ENCODE results near the gene RFNG. TPM values are rescaled to one million over a fixed set of nuclear protein-coding genes. Genes with fewer than 3 reads are reported as not detected.

RFNG gene
- total and polyA plus RNA-seq, 2 of the 13 experiments (the other 11 are each of a cell fraction or from before 2014, with no cell fraction given), result 61.4 to 64.0 TPM

DNA sequence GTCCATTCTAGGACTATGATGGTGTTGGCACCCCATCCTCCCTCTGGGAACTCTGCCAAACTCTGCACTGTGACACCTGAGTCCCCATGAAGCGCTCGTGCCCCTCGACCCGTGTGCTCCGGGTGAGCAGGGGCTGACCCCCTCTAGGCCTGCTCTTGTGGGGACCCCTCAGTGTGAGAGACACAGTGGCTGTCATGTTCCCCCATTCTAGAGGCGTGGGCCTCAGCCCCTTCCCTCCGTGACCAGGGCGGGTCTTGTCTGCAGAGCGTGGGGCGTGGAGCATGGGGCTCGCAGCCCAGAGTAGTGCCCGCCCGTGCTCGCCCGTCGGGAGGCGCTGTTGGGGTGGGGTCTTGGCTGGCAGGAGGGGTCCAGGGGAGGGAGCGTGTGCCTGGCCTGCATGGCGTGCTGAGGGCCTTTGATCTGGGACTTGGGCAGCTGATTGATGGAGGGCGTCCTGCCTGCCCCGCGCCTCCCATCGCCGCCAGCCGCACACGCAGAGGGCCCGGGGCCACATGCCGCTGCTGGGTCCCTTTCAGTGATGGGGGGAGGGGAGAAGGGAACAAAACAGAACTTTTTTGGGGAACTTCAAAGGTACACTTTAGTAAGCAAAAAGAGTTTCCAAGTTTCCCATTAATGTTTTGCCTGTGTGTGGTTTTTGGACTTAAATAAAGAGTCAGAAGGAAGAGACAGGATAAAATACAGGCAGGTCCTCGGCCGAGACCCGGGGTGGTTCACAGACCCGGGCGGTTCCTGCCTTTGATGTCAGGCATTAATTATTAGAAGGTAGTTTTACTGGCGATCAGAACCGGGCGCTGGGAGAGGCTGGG is 51.4 kb downstream of the RFNG start (continued):
- TF ChIP-seq, protein P1, sequence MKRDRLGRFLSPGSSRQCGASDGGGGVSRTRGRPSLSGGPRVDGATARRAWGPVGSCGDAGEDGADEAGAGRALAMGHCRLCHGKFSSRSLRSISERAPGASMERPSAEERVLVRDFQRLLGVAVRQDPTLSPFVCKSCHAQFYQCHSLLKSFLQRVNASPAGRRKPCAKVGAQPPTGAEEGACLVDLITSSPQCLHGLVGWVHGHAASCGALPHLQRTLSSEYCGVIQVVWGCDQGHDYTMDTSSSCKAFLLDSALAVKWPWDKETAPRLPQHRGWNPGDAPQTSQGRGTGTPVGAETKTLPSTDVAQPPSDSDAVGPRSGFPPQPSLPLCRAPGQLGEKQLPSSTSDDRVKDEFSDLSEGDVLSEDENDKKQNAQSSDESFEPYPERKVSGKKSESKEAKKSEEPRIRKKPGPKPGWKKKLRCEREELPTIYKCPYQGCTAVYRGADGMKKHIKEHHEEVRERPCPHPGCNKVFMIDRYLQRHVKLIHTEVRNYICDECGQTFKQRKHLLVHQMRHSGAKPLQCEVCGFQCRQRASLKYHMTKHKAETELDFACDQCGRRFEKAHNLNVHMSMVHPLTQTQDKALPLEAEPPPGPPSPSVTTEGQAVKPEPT (CRISPR knock-in tag; IDR thresholded peaks at IDR 0.05; ENCODE audit: low read depth), result peak; percentile 89; the same call in 1 of the 2 replicates
- TF ChIP-seq ZNF841 (CRISPR knock-in tag; IDR thresholded peaks at IDR 0.05; ENCODE audit: borderline replicate concordance) (peak; percentile 12; the same call in 1 of the 2 replicates), SNAPC5 (CRISPR knock-in tag; IDR thresholded peaks at IDR 0.05; ENCODE audit: borderline replicate concordance) (no peak; the same call in 1 of the 2 replicates), BHLHE40 (IDR thresholded peaks at IDR 0.05; ENCODE audit: low read length) (peak; percentile 84), GTF2F1 (IDR thresholded peaks at IDR 0.05; ENCODE audit: low read length) (no peak), KDM5B (CRISPR knock-in tag; IDR thresholded peaks at IDR 0.05; ENCODE audit: borderline replicate concordance) (peak; percentile 8; the same call in 1 of the 2 replicates), MAZ (IDR thresholded peaks at IDR 0.05; ENCODE audit: borderline replicate concordance, low read depth, low read length) (peak; percentile 87), MAZ (CRISPR knock-in tag; IDR thresholded peaks at IDR 0.05; ENCODE audit: low read depth) (peak; percentile 75), PRDM15 (CRISPR knock-in tag; IDR thresholded peaks at IDR 0.05) (no peak)
- TF ChIP-seq, protein P2, sequence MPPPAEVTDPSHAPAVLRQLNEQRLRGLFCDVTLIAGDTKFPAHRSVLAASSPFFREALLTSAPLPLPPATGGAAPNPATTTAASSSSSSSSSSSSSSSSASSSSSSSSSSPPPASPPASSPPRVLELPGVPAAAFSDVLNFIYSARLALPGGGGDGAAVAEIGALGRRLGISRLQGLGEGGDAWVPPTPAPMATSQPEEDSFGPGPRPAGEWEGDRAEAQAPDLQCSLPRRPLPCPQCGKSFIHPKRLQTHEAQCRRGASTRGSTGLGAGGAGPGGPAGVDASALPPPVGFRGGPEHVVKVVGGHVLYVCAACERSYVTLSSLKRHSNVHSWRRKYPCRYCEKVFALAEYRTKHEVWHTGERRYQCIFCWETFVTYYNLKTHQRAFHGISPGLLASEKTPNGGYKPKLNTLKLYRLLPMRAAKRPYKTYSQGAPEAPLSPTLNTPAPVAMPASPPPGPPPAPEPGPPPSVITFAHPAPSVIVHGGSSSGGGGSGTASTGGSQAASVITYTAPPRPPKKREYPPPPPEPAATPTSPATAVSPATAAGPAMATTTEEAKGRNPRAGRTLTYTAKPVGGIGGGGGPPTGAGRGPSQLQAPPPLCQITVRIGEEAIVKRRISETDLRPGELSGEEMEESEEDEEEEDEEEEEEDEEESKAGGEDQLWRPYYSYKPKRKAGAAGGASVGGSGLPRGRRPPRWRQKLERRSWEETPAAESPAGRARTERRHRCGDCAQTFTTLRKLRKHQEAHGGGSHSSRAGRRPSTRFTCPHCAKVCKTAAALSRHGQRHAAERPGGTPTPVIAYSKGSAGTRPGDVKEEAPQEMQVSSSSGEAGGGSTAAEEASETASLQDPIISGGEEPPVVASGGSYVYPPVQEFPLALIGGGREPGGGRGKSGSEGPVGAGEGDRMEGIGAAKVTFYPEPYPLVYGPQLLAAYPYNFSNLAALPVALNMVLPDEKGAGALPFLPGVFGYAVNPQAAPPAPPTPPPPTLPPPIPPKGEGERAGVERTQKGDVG (CRISPR knock-in tag; IDR thresholded peaks at IDR 0.05; ENCODE audit: borderline replicate concordance), result peak; percentile 81; the same call in 1 of the 2 replicates
- TF ChIP-seq, protein P3, sequence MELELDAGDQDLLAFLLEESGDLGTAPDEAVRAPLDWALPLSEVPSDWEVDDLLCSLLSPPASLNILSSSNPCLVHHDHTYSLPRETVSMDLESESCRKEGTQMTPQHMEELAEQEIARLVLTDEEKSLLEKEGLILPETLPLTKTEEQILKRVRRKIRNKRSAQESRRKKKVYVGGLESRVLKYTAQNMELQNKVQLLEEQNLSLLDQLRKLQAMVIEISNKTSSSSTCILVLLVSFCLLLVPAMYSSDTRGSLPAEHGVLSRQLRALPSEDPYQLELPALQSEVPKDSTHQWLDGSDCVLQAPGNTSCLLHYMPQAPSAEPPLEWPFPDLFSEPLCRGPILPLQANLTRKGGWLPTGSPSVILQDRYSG (CRISPR knock-in tag; IDR thresholded peaks at IDR 0.05), result no peak
